GM18505 (cell line): Measurements from ENCODE around the gene SND1.

ENCODE experiments used
- ATAC-seq: cut with Tn5 transposase; IDR thresholded peaks from one replicate; pipeline ENCODE4 v1.9.1; 2021; ENCODE audit not compliant: unreplicated experiment
- POLR2A ChIP-seq: IDR thresholded peaks from 4 replicates; pipeline ENCODE4 v1.6.1; 2011; ENCODE audit warnings: borderline replicate concordance; ENCODE audit not compliant: insufficient read depth, insufficient read length; ENCODE audit errors: extremely low read depth

Gene SND1

DNA sequence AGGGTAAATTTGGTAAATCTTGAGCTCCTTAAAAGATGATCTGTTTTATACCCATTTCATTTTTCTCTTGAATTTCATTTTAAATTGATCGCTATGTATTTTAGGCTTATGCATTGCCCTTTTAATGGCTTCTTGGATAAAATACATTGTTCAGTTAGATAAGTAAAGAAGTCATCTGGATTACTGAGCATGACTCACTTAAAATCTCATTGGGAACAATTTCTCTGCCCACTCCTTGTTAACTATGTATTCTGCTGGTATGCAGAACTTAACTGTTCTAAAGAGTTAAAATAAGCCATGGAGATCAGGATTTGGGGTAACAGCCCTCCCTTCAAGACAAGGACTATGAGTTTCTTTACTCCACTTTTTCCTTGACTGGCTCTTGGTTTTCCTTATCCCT is 134.2 kb downstream of the SND1 start:
- ATAC-seq = no peak
- no peak for TF ChIP-seq POLR2A

DNA sequence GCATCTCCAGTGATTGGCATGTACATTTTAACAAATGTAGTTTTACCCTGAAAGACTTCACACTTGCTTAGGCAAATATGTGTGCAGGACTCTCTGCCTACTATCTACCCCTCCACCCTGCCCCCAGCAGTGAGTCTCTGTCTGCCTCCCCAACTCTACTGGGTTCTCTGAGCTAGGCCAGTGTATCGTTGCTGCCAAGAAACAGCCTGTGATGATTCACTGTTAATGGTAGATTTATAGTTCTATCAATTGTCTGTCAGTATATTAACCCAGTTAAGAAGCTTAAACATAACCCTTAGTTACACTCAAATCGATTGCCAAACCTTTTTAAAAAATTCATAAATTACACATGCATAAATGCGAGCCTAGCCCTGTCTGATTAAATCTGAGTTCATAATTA is 137.0 kb downstream of the SND1 start:
- no peak for ATAC-seq
- TF ChIP-seq POLR2A = no peak

DNA sequence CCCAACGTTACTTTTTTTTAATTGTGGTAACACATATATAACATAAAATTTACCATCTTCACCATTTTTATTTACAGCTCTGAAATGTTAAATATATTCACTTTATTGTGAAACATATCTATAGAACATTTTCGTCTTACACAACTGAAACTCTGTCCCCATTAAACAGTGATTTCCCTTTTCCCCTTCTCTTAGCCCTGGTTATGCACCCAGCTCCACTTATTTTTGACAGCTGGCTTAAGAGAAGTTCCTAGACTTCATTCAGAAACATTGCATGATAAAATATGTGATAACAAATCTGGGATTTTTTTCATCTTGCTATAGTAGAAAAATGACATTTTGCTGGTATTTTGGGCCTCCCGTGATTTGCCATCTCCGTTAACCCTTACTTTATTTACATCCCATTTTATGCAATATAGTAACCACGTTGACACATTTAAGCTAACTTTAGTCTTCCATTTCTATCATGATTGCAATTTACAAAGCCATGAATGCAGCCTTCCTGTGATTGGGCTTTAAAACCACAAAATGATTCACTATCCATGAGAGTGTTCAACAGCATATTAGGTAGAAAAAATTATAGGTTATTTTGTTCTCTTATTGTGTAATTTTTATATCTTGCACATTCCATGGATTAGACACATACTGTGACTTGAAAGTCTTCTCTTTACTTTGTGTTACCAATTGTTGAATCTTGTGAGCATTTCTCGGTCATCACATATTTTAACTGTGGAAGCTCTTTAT is 139.6 kb downstream of the SND1 start:
- ATAC-seq = no peak

DNA sequence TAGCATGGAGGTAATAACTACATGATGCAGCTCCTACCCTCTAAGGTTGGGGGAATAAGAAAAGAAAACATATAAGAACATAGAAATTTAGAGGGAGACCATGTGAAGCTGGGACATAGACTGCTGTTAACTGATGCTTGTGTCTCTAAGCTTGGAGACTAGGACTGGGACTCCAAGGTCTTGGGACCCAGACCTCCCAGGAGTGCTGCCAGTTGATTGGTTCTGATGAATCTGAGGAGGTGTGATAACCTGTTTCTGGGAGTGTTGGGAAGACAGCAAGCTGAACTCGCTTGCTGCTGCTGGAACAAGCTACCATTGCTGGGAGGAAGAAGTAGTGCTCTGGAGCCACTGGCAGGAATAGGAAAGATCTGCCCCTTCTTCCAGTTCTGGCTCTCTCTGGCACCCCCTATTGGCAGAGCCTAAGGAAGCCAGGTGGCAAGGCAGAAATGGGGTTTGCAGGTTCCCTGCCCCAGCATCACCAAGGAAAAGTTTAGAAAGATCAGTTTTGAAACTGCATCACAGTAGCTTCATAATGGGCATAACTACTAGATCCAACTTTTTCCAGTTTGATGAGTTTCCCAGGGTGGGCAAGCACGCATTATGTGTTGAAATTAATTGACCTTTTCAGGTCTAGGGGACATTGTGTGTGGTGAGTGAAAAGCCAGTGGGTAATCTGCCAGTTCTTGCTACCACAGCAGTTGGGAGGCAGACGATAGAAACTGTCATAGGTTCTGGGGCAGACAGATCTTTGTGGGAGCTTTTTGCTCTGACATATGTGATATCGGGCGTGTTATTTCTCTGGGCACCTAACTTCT is 140.7 kb downstream of the SND1 start:
- TF ChIP-seq POLR2A = no peak
- no peak for ATAC-seq

More for the DNA sequence above, 139.6 kb downstream of the SND1 start:
- no peak for TF ChIP-seq POLR2A

DNA sequence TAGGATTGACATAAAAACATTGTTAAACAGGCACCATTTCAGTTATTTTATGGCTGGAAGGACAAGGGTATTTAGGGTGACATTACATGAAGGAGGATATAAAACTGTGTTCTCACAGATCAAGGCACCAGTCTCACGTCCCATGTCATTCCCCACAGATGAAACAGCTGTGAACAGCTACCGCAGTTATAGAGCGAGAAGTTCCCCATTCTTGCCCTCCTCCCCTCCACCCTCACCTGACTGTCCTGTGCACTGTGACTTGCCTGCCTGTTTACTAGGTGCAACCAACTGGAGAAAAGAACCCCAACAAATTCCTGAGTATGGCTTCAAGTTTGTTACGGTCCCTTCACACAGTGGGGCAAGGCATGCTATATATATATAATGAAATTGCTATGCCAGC is 141.6 kb downstream of the SND1 start:
- TF ChIP-seq POLR2A = no peak
- no peak for ATAC-seq

DNA sequence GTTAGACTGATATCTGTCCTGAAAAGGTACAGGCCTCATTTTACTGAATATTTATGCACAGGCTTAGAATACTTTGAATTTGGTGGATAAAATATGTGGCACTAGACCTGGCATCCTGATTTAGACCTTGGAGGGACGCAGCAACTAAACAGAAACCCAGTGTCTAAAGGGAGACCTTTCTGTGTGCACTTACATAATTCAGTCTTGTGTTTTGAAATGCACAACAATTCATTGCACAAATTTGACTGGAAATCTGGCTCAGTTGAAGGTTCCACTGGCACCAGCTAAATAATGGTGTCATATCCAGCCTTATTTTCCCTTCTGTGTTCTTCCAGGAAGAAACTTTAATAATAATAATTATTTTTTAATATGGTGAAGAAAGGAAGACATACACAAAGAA is 142.1 kb downstream of the SND1 start:
- no peak for TF ChIP-seq POLR2A
- ATAC-seq = no peak

DNA sequence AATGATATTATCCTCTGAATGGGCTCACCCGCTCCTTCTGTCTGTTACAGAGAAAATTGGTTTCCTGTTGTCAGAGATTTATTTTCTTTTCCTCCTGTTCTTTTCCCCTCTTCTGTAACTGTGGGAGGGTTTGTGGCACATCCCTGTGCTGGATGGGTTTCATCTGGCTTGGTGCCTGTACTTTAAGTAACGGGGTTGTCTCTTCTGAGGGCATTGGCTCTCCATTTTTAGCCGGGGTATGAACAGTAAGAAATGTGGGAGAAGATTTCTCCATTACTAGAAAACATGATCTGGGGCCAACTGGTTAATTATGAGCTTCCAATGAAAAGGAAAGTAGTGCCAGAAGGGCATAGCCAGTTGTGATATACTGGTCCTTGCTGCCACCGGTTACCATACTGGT is 142.6 kb downstream of the SND1 start:
- no peak for TF ChIP-seq POLR2A
- ATAC-seq = no peak

DNA sequence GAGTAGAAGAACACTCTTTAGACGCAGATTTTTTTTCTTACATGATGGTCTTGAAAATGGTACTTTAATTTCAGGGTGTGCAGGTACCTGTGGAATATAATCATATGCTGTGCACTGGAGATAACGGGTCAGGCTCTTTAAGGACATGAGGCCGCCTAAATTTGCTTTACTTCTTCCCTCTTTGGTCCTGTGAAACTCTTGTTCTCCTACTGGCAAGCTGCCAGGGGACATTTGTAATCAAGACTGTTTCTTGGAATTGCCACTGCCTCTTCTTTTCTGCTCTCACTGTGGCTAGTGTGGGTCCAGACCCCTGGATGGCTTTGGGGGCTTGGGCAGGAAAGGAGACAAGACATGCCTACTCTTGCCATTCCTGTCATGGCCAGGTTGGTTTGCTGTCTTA is 146.0 kb downstream of the SND1 start:
- no peak for ATAC-seq
- TF ChIP-seq POLR2A = no peak

DNA sequence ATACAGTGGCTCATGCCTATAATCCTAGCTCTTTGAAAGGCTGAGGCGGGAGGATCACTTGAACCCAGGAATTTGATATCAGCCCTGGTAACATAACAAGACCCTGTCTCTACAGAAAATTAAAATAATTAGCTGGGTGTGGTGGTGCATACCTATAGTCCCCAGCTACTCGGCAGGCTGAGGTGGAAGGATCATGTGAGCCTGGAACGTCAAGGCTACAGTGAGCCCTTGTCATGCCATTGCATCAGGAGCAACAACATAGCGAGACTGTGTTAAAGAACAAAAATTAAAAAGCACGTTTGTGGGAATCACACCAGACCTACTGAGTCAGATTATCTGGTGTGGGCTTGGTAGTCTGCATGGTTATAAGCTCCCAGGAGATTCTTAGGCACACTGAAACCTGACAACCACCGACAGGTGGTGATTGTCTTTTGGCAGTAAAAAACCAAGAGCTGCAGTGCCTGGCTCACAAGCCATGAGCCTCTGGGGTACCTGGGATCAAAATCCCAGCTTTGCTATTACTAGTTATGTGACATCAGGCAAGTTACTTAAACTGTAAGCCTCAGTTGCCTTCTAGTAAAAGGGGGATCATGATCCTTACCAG is 146.9 kb downstream of the SND1 start:
- ATAC-seq = no peak
- no peak for TF ChIP-seq POLR2A

DNA sequence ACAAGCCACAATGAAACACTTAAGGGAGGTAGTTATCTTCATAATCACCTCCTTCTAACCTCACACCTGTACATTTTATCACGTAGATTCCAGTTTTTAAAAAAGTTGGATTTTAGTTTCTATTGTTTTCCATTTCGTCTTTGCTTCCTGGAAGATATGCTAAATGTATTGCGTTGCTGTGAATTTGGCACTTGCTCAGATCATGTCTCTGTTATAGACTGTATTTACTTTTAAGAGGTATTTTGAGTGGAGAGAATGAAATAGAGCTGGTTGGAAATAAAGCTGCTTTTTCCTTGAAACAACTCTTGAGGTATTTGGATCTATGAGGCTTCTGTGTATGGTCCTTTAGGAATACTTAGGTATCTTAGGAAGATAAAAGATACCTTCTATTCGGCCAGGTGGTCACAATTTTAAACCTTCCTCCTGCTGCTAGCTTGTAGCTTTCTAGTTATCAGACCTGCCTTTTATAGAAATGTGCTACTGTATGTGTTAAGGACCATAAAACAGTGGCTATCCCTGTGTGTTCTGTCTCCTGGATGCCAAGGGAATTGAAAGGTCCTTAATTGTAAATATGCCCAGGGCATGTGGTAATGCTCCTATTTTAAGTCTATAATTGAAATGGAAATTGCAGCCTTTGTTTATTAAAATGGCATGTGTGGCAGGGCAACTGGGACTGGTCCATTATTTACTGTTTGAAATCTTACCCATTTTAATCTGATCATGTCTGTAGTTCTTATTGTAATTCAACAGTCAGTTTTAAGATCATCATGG is 147.7 kb downstream of the SND1 start:
- TF ChIP-seq POLR2A = no peak
- ATAC-seq = no peak

DNA sequence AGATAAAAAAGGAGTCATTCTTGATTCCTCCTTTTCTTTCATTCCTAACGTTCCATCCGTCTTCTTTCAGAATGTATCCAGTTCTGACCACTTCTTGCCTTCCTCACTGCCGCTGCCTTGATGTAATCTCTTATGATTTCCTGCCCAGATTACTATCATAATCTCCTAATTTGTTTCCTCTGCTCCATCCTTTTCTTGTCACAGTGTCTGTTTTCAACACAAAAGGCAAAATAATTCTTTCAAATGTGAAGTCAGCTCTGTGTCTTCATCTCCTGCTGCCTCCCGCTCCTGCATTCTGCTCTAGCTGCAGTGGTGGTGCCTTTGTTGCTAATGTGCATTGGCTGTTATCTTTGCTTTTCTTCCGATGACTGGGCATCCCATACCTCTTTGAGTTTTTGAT is 150.9 kb downstream of the SND1 start:
- ATAC-seq = no peak
- no peak for TF ChIP-seq POLR2A

DNA sequence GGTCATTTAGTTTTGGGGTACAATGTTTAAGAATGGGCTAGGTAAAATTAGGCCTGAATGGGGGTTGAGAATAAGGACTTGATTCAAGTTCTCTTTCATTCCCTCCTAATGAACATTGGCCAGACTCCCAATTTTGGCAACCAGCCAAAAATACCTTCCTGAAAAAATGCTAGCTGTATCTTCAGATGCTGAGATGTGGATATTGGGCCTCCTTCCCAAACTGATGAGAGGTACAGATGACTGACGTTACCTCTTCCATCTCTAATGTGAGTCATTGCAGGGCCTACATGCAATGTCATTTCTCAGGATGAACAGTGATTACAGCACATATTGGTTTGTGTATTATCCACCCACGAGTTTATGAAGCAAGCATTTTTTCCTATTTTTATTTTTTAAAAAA is 151.6 kb downstream of the SND1 start:
- ATAC-seq = no peak
- no peak for TF ChIP-seq POLR2A

DNA sequence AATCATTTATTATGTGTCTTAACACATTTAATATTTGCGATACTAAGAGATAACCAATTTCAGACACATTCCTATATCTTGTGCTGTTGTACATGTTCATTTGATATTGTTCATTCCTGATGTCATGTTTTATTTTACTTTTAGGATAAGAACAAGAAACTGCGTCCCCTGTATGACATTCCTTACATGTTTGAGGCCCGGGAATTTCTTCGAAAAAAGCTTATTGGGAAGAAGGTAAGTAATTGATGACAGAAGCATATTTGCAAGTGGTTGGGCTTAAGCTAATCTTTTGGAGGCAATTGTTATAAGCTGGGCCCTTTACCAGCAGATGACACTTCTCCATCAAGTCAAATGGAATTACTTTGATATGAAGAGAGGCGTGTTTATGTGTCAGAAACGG is 155.3 kb downstream of the SND1 start:
- no peak for ATAC-seq

More for the DNA sequence above, 155.3 kb downstream of the SND1 start:
- no peak for TF ChIP-seq POLR2A
